ENCODE results near the gene LCN1. TPM values are rescaled to one million over a fixed set of nuclear protein-coding genes. Genes with fewer than 3 reads are reported as not detected.

Gene LCN1
- total RNA-seq, 5 donors from 2014 or later (not counting 1 experiment from before 2014, with no cell fraction given), result not detected

GRCh38 chr9:135521608-135522095 is 412 bp downstream of the LCN1 start:
- no peaks in the 10 kb centered on the region for H3K4me1 Mint-ChIP-seq
- no peak overlapping the region for H3K4me3 ChIP-seq (ENCODE audit: control insufficient read depth in 1 of 2, extremely low read depth in 1 of 2, low read length in 1 of 2)
- POLR2A ChIA-PET, result no interaction called here

GRCh38 chr9:135522137-135522877 is 1.1 kb downstream of the LCN1 start:
- peaks cover 0 to 41% of the 10 kb centered on the region in 2 experiments for H3K27me3 ChIP-seq (replicated peaks in 1 of 2; ENCODE audit: control insufficient read depth in 2 of 2, extremely low read depth in 1 of 2, insufficient read depth in 2 of 2, low read length in 1 of 2)
- H3K4me3 ChIP-seq (ENCODE audit: control insufficient read depth in 1 of 2, extremely low read depth in 1 of 2, low read length in 1 of 2), result no peak overlapping the region
- Mint-ChIP-seq H3K9me3 (no peaks in the 10 kb centered on the region), H3K27ac (no peak overlapping the region), H3K27me3 (peaks cover 11 to 23% of the 10 kb centered on the region in 2 donors), H3K4me3 (no peak overlapping the region), H3K36me3 (no peaks in the 10 kb centered on the region), H3K4me1 (no peaks in the 10 kb centered on the region)
- DNase-seq (peak in 1 of 35 experiments; percentile 10), ATAC-seq (replicated peaks in 1 of 4) (no peak)
- no peaks in the 10 kb centered on the region for H3K36me3 ChIP-seq (ENCODE audit: control insufficient read depth in 2 of 2, extremely low read depth in 1 of 2, insufficient read depth in 1 of 2, low read length in 1 of 2)
- no peak overlapping the region for H3K27ac ChIP-seq (ENCODE audit: low read length)
- POLR2A ChIA-PET, result no interaction called here
- WGBS (ENCODE audit: insufficient coverage), result 63% methylated on average over 12 of the region's 16 CpGs
- no peaks in the 10 kb centered on the region for H3K9me3 ChIP-seq
- H3K4me1 ChIP-seq (ENCODE audit: control insufficient read depth in 1 of 2, extremely low read depth in 1 of 2, insufficient read depth in 2 of 2, low read length in 2 of 2), result no peaks in the 10 kb centered on the region
- CTCF ChIA-PET, result no interaction called here

More at GRCh38 chr9:135521608-135522095, 412 bp downstream of the LCN1 start:
- Mint-ChIP-seq H3K9me3 (no peaks in the 10 kb centered on the region), H3K27me3 (peaks cover 11 to 23% of the 10 kb centered on the region in 2 donors), H3K4me3 (no peak overlapping the region), H3K36me3 (no peaks in the 10 kb centered on the region), H3K27ac (no peak overlapping the region)
- H3K36me3 ChIP-seq (ENCODE audit: control insufficient read depth in 2 of 2, extremely low read depth in 1 of 2, insufficient read depth in 1 of 2, low read length in 1 of 2), result no peaks in the 10 kb centered on the region
- H3K27ac ChIP-seq (ENCODE audit: low read length), result no peak overlapping the region
- DNase-seq, result peak in 1 of 35 experiments; percentile 10
- H3K9me3 ChIP-seq, result no peaks in the 10 kb centered on the region
- no peaks in the 10 kb centered on the region for H3K4me1 ChIP-seq (ENCODE audit: control insufficient read depth in 1 of 2, extremely low read depth in 1 of 2, insufficient read depth in 2 of 2, low read length in 2 of 2)
- WGBS (ENCODE audit: insufficient coverage), result 88% methylated on average over 3 of the region's 11 CpGs
- peaks cover 0 to 35% of the 10 kb centered on the region in 2 experiments for H3K27me3 ChIP-seq (replicated peaks in 1 of 2; ENCODE audit: control insufficient read depth in 2 of 2, extremely low read depth in 1 of 2, insufficient read depth in 2 of 2, low read length in 1 of 2)
- CTCF ChIA-PET, result no interaction called here
- ATAC-seq (replicated peaks in 1 of 4), result no peak

GRCh38 chr9:135522931-135523330 is 1.7 kb downstream of the LCN1 start:
- no peak overlapping the region for H3K27ac Mint-ChIP-seq
- no peak overlapping the region for H3K4me3 Mint-ChIP-seq
- WGBS (ENCODE audit: insufficient coverage), result 62% methylated on average over 9 of the region's 17 CpGs

GRCh38 chr9:135523521-135524129 is 2.4 kb downstream of the LCN1 start:
- Histone ChIP-seq H3K36me3 (ENCODE audit: control insufficient read depth in 2 of 2, extremely low read depth in 1 of 2, insufficient read depth in 1 of 2, low read length in 1 of 2) (no peaks in the 10 kb centered on the region), H3K27ac (ENCODE audit: low read length) (no peak overlapping the region), H3K27me3 (replicated peaks in 1 of 2; ENCODE audit: control insufficient read depth in 2 of 2, extremely low read depth in 1 of 2, insufficient read depth in 2 of 2, low read length in 1 of 2) (peaks cover 0 to 42% of the 10 kb centered on the region in 2 experiments), H3K4me1 (ENCODE audit: control insufficient read depth in 1 of 2, extremely low read depth in 1 of 2, insufficient read depth in 2 of 2, low read length in 2 of 2) (no peaks in the 10 kb centered on the region), H3K9me3 (no peaks in the 10 kb centered on the region), H3K4me3 (ENCODE audit: control insufficient read depth in 1 of 2, extremely low read depth in 1 of 2, low read length in 1 of 2) (no peak overlapping the region)
- ATAC-seq (replicated peaks in 1 of 4) (no peak), DNase-seq (peak in 1 of 35 experiments; percentile 8)
- ChIA-PET POLR2A (no interaction called here), CTCF (no interaction called here)
- no peaks in the 10 kb centered on the region for H3K4me1 Mint-ChIP-seq
- H3K4me3 Mint-ChIP-seq, result no peak overlapping the region
- WGBS (ENCODE audit: insufficient coverage), result 91% methylated on average over 14 of the region's 21 CpGs
- H3K27ac Mint-ChIP-seq, result no peak overlapping the region
- no peaks in the 10 kb centered on the region for H3K36me3 Mint-ChIP-seq
- no peaks in the 10 kb centered on the region for H3K9me3 Mint-ChIP-seq
- H3K27me3 Mint-ChIP-seq, result peaks cover 6 to 20% of the 10 kb centered on the region in 2 donors

More at GRCh38 chr9:135522931-135523330, 1.7 kb downstream of the LCN1 start:
- CTCF ChIA-PET, result no interaction called here
- no peak overlapping the region for H3K27ac ChIP-seq (ENCODE audit: low read length)
- POLR2A ChIA-PET, result no interaction called here
- no peaks in the 10 kb centered on the region for H3K9me3 Mint-ChIP-seq
- H3K4me1 Mint-ChIP-seq, result no peaks in the 10 kb centered on the region
- ATAC-seq (replicated peaks in 1 of 4) (no peak), DNase-seq (peak in 1 of 35 experiments; percentile 12)
- H3K4me3 ChIP-seq (ENCODE audit: control insufficient read depth in 1 of 2, extremely low read depth in 1 of 2, low read length in 1 of 2), result no peak overlapping the region
- no peaks in the 10 kb centered on the region for H3K36me3 ChIP-seq (ENCODE audit: control insufficient read depth in 2 of 2, extremely low read depth in 1 of 2, insufficient read depth in 1 of 2, low read length in 1 of 2)
- H3K4me1 ChIP-seq (ENCODE audit: control insufficient read depth in 1 of 2, extremely low read depth in 1 of 2, insufficient read depth in 2 of 2, low read length in 2 of 2), result no peaks in the 10 kb centered on the region
- H3K27me3 Mint-ChIP-seq, result peaks cover 6 to 20% of the 10 kb centered on the region in 2 donors
- H3K36me3 Mint-ChIP-seq, result no peaks in the 10 kb centered on the region
- peaks cover 0 to 42% of the 10 kb centered on the region in 2 experiments for H3K27me3 ChIP-seq (replicated peaks in 1 of 2; ENCODE audit: control insufficient read depth in 2 of 2, extremely low read depth in 1 of 2, insufficient read depth in 2 of 2, low read length in 1 of 2)
- no peaks in the 10 kb centered on the region for H3K9me3 ChIP-seq

GRCh38 chr9:135524130-135524861 is 3.1 kb downstream of the LCN1 start:
- ChIA-PET CTCF (no interaction called here), POLR2A (no interaction called here)
- Histone ChIP-seq H3K36me3 (ENCODE audit: control insufficient read depth in 2 of 2, extremely low read depth in 1 of 2, insufficient read depth in 1 of 2, low read length in 1 of 2) (no peaks in the 10 kb centered on the region), H3K9me3 (no peaks in the 10 kb centered on the region), H3K4me3 (ENCODE audit: control insufficient read depth in 1 of 2, extremely low read depth in 1 of 2, low read length in 1 of 2) (no peak overlapping the region), H3K27me3 (replicated peaks in 1 of 2; ENCODE audit: control insufficient read depth in 2 of 2, extremely low read depth in 1 of 2, insufficient read depth in 2 of 2, low read length in 1 of 2) (peaks cover 0 to 42% of the 10 kb centered on the region in 2 experiments), H3K27ac (ENCODE audit: low read length) (no peak overlapping the region), H3K4me1 (ENCODE audit: control insufficient read depth in 1 of 2, extremely low read depth in 1 of 2, insufficient read depth in 2 of 2, low read length in 2 of 2) (no peaks in the 10 kb centered on the region)
- H3K4me3 Mint-ChIP-seq, result no peak overlapping the region
- no peaks in the 10 kb centered on the region for H3K36me3 Mint-ChIP-seq
- no peaks in the 10 kb centered on the region for H3K9me3 Mint-ChIP-seq
- H3K4me1 Mint-ChIP-seq, result no peaks in the 10 kb centered on the region
- H3K27ac Mint-ChIP-seq, result no peak overlapping the region
- ATAC-seq (replicated peaks in 1 of 4), result no peak
- 81% methylated on average over 22 of the region's 27 CpGs for WGBS (ENCODE audit: insufficient coverage)
- peaks cover 6 to 19% of the 10 kb centered on the region in 2 donors for H3K27me3 Mint-ChIP-seq
- peak in 2 of 35 experiments; percentile 9 to 12 for DNase-seq

GRCh38 chr9:135525241-135526088 is 4.2 kb downstream of the LCN1 start:
- ChIA-PET CTCF (no interaction called here), POLR2A (no interaction called here)
- Histone ChIP-seq H3K27me3 (replicated peaks in 1 of 2; ENCODE audit: control insufficient read depth in 2 of 2, extremely low read depth in 1 of 2, insufficient read depth in 2 of 2, low read length in 1 of 2) (peaks cover 0 to 42% of the 10 kb centered on the region in 2 experiments), H3K4me1 (ENCODE audit: control insufficient read depth in 1 of 2, extremely low read depth in 1 of 2, insufficient read depth in 2 of 2, low read length in 2 of 2) (no peaks in the 10 kb centered on the region), H3K4me3 (ENCODE audit: control insufficient read depth in 1 of 2, extremely low read depth in 1 of 2, low read length in 1 of 2) (no peak overlapping the region), H3K9me3 (no peaks in the 10 kb centered on the region), H3K27ac (ENCODE audit: low read length) (no peak overlapping the region), H3K36me3 (ENCODE audit: control insufficient read depth in 2 of 2, extremely low read depth in 1 of 2, insufficient read depth in 1 of 2, low read length in 1 of 2) (no peaks in the 10 kb centered on the region)
- Mint-ChIP-seq H3K4me3 (no peak overlapping the region), H3K27me3 (peaks cover 6 to 18% of the 10 kb centered on the region in 2 donors), H3K9me3 (no peaks in the 10 kb centered on the region), H3K4me1 (no peaks in the 10 kb centered on the region), H3K27ac (no peak overlapping the region), H3K36me3 (no peaks in the 10 kb centered on the region)
- WGBS (ENCODE audit: insufficient coverage), result 88% methylated on average over 20 of the region's 31 CpGs
- ATAC-seq (replicated peaks in 1 of 4) (no peak), DNase-seq (peak in 2 of 35 experiments; percentile 10 to 13)
